Right renal cortex interstitium (tissue), 3 donors: ENCODE measurements around the gene MRM3. TPM values are rescaled to one million over a fixed set of nuclear protein-coding genes. Genes with fewer than 3 reads are reported as not detected.
"Not testable (repeated sequence)": the region's sequence is repeated elsewhere in the genome, so short reads cannot be mapped to it uniquely, and the experiment has no call there.

Source experiments
- DNase-seq, 3 donors: peaks; one replicate each; pipeline ENCODE4 v3.0.0-alpha.2; 2013; ENCODE audit warnings: low read depth in 3 of 3, low spot score in 2 of 3
- polyA plus RNA-seq, 3 donors: library from polyadenylated mRNA; unstranded; fragments of 120-200 nt; gene quantifications; one replicate each; pipeline ENCODE4 v1.2.1, GENCODE V29; 2013; ENCODE audit not compliant: insufficient read length in 3 of 3

The MRM3 gene
- polyA plus RNA-seq, 3 donors: 19.8 to 21.7 (median 20.8) TPM

DNA sequence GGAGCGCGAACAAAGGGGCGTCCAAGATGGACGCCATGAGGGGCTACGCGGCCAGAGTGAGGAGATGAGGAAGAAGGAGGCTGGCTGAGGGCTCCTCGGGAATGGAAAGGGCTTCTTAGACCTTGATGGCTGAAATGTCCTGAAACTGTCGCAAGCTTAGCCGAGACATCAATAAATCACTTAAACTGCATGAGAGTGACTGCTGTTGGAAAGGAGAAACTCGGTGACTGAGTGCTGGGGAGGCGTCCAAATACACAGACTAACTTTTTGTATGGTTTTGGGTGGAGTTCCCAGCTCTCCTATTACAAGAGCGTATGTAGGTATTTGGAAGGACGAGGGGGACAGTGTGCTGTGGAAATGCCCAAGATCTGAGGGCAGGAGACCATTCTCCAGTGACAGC lies 28.7 kb upstream of the MRM3 start:
- DNase-seq: no peak

DNA sequence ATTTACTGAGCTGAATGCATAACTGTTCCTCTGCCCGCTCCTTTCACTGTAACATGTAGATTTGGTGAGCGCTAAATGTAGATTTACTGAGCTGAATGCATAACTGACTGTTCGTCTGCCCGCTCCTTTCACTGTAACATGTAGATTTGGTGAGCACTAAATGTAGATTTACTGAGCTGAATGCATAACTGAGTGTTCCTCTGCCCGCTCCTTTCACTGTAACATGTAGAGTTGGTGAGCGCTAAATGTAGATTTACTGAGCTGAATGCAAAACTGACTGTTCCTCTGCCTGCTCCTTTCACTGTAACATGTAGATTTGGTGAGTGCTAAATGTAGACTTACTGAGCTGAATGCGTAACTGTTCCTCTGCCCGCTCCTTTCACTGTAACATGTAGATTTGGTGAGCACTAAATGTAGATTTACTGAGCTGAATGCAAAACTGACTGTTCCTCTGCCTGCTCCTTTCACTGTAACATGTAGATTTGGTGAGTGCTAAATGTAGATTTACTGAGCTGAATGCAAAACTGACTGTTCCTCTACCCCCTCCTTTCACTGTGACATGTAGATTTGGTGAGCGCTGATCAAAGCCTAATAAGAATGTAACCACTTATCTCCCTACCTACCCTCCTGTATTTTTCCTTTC lies 26.7 kb upstream of the MRM3 start:
- DNase-seq: not testable (repeated sequence)

GRCh38 chr17:756010-756567 lies 26.1 kb upstream of the MRM3 start:
- DNase-seq: not testable (repeated sequence)

DNA sequence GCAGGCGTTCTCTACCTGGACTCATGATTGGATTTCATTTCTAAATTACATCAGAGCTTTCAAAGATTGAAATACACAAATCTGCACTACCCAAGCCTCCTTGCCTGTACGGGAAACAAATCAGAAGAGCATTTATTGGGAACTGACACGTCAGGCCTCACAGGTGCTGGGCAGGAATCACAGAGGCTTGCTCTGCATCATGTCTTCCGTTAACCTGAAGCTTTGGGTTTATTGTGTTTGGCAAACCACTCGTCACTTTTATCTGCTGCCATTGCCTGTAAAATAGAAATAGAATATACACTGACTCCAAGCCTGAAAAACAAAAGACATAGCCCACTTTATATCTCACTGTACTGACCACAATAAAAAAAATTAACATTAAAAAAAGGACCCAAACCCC lies 22.2 kb upstream of the MRM3 start:
- DNase-seq: no peak

DNA sequence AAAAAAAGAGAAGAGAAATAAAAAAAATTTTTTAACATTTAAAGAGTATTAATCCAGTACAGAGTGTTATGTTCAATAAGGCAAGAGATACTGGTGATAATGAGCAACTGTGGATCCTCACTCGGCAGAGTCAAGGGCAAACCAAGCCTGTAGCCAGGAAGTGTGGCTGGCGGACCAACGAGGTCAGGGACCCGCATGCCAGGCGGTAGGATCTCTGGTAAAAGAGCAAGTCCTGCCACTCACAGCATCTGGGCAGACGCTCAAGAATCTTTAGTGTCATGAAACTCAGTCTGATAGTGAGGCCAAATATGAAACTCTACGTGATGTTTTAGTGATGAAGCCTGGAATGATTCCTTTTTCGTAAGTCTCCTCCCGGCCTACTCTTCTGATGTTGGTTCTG lies 21.8 kb upstream of the MRM3 start:
- no peak for DNase-seq

DNA sequence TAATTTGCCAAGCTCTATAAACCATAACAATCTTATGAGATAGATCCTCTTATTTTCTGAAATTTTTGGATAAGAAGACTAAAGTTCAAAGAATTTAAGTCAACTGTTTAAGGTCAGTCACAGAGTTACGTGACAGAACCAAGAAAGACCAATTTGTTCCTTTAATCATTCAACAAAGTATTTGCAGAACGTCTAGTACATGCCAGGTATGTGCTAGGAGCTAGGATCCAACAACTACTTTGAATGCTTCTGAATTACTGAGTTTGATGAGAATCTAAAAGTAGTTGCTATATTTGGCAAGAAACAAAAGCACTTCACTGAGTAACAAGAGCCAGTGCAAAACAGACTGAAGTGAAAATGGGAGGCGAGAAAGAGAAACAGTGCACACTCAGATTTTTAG lies 15.1 kb upstream of the MRM3 start:
- DNase-seq: no peak

- no peak for DNase-seq
These were observed 9.1 kb upstream of the MRM3 start for GRCh38 chr17:773016-773415.

DNA sequence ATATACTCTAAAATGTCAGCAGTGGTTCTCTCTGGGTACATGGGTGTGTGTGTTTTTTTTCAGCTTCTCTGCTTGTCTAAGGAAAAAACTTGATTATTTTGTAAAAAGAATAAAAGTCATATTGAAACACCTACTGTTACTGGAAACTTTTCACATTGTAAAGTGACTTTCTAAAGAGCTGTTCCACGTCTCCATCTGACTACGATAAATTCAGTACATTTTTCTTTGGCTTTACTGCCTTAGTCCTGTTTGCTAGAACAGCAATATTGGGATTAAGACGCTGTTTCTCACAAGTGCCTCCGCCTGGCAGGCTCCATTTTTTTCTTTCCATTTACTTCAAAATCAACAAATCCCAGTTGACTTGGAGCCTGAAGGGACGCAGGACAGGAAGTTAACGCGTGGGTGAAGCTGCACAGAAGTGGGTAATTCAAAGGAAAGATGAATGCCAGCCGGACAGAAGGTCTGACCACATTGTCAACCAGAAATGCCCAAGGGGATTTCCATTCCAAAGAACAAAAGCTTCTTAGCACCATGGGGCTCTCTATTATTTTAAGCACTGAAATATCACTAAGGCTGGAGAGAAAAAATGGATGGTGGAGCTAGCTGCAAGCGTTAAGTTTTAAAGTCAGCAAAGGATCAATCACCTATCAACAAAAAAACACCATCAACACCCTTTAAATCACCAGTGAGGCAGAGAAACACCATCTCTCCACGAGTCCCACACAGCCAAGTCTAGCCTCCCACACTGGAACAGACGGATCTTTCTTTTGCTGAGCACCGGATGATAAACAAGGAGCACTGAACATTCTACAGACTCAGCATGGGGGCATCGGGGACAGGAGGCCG lies 8.5 kb upstream of the MRM3 start:
- no peak for DNase-seq

GRCh38 chr17:774313-774584 lies 7.9 kb upstream of the MRM3 start:
- DNase-seq: no peak

DNA sequence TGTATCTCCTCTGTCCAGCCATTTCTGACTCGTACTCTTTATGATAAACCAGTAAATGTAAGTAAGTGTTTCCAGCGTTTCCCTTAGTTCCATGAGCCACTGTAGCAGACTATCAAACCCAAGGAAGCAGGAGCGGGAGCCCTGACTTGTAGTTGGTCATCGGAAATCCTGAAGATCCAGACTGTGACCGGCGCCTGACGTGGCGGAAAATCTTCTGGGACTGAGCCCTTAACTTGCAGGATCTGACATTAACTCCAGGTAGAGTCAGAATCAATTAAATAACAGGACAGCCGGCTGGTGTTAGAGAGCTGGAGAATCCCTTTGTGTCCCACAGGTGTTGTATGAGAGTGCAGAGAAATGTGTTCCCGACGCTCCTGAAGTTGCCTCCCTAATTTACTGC lies 4.1 kb upstream of the MRM3 start:
- DNase-seq: no peak

GRCh38 chr17:784143-784542 lies 2.0 kb downstream of the MRM3 start:
- DNase-seq: no peak

DNA sequence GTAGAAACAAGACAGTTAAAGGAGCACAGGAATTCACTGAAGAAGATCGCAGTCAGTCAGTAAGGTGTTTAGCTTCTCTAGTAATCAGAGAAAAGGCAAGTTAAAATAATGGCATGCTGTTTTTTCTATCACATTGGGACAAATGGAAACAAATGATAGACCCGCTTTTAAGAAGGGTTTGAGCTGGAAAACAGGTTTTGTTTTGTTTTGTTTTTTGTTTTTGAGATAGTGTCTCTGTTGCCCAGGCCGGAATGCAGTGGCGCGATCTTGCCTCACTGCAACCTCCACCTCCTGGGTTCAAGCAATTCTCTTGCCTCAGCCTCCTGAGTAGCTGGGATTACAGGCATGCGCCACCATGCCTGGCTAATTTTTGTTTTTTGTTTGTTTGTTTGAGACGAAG lies 3.7 kb downstream of the MRM3 start:
- not testable (repeated sequence) for DNase-seq

DNA sequence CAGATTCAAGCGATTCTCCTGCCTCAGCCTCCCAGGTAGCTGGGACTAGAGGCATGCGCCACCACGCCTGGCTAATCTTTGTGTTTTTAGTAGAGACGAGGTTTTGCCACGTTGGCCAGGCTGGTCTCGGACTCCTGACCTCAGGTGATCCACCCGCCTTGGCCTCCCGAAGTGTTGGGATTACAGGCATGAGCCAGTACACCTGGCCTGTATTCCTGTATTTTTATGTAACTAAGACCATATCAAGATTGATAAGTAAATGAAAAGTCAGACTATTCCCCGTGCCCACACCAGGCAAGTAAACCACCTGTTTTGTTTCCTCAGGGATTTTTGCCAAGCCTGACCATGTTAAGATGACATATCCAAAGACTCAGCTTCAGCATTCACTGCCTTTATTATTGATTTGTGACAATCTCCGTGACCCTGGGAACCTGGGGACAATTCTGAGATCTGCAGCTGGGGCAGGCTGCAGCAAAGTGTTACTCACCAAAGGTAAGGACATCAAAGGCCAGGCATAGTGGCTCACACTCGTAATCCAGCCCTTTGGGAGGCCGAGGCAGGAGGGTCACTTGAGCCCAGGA lies 5.6 kb downstream of the MRM3 start:
- no peak for DNase-seq

DNA sequence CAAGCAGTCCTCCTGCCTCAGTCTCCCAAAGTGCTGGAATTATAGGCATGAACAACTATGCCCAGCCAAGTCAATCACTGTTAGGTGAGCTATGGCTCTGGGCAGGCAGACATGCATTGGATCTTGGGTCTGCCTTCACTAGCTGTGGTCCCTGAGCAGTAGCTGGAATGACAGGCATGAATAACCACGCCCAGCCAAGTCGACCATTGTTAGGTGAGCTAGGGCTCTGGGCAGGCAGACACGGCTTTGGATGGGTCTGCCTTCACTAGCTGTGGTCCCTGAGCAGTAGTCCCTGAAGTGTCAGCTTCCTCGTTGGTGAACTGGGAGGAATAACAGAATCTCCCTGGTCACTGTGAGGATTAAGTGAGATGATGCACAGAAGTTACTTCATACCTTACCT lies 6.4 kb downstream of the MRM3 start:
- DNase-seq: no peak

DNA sequence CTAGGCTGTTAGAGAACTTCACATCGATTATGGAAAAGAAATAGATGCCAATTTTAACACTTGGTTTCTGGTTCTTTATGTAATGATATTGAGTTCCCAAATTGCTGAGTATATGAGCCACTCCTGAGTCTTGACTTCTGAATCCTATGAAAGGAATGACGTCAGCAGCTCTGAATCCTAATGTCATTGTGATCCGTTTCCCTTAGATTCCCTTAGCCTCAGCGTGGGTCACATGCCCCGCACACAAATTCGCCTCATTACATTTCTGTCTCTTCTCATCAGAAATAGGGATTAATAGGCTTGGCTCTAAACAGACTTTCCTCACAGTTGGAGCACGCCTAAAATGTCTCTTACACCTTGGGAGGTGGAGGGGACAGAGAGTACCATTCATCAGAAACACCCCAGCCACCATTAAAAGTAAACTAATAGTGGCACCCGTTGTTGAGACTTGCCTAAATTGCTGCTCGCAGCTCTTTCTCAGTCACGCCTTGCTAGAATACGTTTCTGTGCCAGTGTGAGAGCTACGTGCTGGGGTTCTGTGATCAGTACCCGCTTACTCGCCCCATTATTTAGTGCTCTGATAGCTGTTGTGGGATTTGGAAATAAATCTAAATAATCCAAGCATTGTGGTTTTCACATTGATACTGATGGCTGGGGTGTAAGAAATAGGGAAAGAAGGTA lies 7.1 kb downstream of the MRM3 start:
- no peak for DNase-seq

DNA sequence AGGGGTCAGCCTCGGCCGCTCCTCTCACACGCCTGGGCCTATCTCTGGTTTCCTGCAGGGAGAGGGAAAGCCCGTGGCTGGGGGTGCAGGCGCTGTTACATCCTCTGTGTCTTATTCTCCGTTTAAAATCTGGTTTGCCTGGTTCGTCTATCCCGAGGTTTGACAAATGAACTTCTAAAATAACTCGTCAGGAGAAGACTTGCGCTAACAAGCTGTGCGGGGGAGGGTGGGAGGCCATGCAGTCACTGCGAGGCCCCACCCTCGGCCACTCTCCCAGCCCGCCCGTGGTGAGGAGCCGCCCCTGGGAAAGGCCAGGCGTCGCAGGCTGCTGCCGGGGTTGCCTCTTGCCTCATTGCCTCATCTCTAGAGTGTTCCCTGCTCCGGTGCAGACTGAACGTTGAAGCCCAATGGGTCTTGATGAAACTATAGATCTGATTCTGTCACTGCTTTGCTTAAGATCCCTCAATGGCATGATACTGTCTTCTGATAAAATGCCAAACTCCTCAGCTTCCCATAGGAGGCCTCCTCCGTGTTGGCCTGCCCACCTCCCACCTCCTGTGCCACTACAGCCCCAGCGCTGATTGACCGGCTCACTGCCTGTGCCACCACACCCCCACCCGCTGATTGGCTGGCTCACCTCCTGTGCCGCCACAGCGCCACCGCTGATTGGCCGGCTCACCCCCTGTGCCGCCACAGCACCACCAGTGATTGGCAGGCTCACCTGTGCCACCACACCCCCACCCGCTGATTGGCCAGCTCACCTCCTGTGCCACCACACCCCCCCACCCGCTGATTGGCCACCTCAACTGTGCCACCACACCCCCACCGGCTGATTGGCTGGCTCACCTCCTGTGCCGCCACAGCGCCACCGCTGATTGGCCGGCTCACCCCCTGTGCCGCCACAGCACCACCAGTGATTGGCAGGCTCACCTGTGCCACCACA lies 8.0 kb downstream of the MRM3 start:
- not testable (repeated sequence) for DNase-seq

- not testable (repeated sequence) for DNase-seq
These were observed 8.7 kb downstream of the MRM3 start for GRCh38 chr17:790874-791247.

DNA sequence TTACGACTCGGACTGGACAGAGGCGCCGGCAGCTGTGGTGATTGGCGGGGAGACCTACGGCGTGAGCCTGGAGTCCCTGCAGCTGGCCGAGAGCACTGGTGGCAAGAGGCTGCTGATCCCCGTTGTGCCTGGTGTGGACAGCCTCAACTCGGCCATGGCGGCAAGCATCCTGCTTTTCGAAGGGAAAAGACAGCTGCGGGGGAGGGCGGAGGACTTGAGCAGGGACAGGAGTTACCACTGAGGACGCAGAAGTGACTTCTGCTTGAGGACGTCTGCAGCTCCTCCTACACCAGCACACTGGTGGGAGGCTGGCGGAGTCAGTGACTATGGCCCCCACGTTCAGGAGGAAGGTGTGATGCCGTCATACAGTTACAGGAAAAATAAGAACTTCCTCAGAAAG lies 9.7 kb downstream of the MRM3 start:
- no peak for DNase-seq

DNA sequence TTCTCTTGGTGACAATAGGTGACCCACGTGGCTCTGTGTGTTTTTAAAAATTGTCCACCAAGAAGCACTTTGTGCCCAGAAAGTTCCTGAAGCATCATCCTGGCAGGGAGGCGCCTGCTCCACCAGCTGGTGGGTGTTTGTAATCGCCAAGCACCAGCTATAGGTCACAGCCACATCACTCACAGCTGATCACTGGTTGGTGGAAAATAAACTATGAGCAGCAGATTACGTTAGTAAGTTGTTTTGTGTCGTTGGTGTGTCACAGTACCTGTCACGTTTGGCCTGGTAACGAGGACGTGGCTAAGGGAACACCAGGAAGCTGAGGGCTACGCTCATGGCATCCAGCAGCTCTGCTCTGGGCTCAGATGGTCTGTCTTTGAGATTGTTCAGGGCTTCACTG lies 10.1 kb downstream of the MRM3 start:
- DNase-seq: no peak

- DNase-seq: peak; percentile 56 to 76 (median 68)
These were observed 12.7 kb downstream of the MRM3 start for GRCh38 chr17:794876-795275.
